ENCODE data around the gene MGP. TPM values are rescaled to one million over a fixed set of nuclear protein-coding genes. Genes with fewer than 3 reads are reported as not detected.

Gene MGP
- polyA plus RNA-seq, 1 of the 3 experiments (the other 2 are of a cell fraction), result 76.2 TPM

GRCh38 chr12:14836336-14837210, 49.1 kb downstream of the MGP start (continued):
- TF ChIP-seq SMC3 (IDR thresholded peaks at IDR 0.05; ENCODE audit: low read depth, low read length) (no peak), FOSL2 (IDR thresholded peaks at IDR 0.05; ENCODE audit: borderline replicate concordance, low read depth) (peak; percentile 99)

DNA sequence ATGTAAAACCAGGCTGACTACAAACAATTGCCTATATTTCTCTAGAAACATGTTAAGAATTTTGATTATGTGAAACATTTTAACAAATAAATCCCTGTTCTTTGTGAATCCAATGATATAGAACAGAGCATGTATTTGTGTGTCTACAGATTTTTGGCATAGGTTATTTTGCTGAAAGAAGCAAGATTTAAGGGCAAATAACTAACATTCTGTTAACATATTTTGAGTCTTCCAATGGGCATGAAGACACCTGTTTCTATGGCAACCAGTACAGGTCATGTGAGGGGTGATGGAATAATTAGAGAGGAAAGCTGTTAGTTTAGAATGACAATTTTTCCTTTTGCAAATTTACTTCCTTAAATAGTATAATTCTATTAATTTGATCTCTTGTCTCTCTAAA, 51.1 kb downstream of the MGP start:
- H3K4me3 ChIP-seq (ENCODE audit: low read depth in 2 of 2, low read length in 1 of 2), result no peak overlapping the region
- ChIA-PET POLR2A (no interaction called here), CTCF (interaction anchor here (0.6 to 1.5 kb wide), 3 partner anchors 14 to 1064 kb away, joined by 3 to 4 read pairs (median 4); partner anchors contain the start of gene RERG)
- no peaks in the 10 kb centered on the region for H3K9me2 ChIP-seq
- no peaks in the 10 kb centered on the region for H3K36me3 ChIP-seq (replicated peaks in 1 of 2; ENCODE audit: control insufficient read depth in 1 of 2, insufficient read depth in 2 of 2, low read length in 1 of 2)
- peak overlapping the region; percentile 37; the same call in 1 of the 2 replicates for H3K4me2 ChIP-seq
- peak overlapping the region; percentile 53 to 97; a peak in 3 of 4 replicates for H3K27ac ChIP-seq (ENCODE audit: low read depth in 2 of 2, low read length in 1 of 2)
- no peaks in the 10 kb centered on the region for H4K20me1 ChIP-seq (ENCODE audit: insufficient read depth)
- H3K27me3 ChIP-seq (ENCODE audit: insufficient read depth), result no peaks in the 10 kb centered on the region
- no peaks in the 10 kb centered on the region for H3K79me2 ChIP-seq (ENCODE audit: insufficient read depth)
- H3K9me3 ChIP-seq, result no peaks in the 10 kb centered on the region
- H3K4me1 ChIP-seq (ENCODE audit: control insufficient read depth in 1 of 2, insufficient read depth in 2 of 2, low read depth in 1 of 2, low read length in 1 of 2), result peaks cover 4 to 21% of the 10 kb centered on the region in 2 experiments; a peak in 3 of 4 replicates
- TF ChIP-seq EZH2phosphoT487 (IDR thresholded peaks at IDR 0.05; ENCODE audit: borderline replicate concordance, low read depth) (no peak), RXRA (IDR thresholded peaks at IDR 0.05; ENCODE audit: borderline replicate concordance, low read depth) (no peak), YY1 (IDR thresholded peaks at IDR 0.05; ENCODE audit: low read depth) (no peak), USF2 (IDR thresholded peaks at IDR 0.05; ENCODE audit: borderline replicate concordance, low read depth, low read length) (no peak), FOXM1 (IDR thresholded peaks at IDR 0.05; ENCODE audit: low read depth) (no peak), MXI1 (IDR thresholded peaks at IDR 0.05; ENCODE audit: low read depth, low read length) (no peak), POLR2AphosphoS5 (IDR thresholded peaks at IDR 0.05; ENCODE audit: low read depth, low read length) (no peak), MAX (IDR thresholded peaks at IDR 0.05; ENCODE audit: low read depth) (no peak), NRF1 (IDR thresholded peaks at IDR 0.05; ENCODE audit: low read depth, low read length) (no peak), NFIC (IDR thresholded peaks at IDR 0.05; ENCODE audit: borderline replicate concordance) (no peak), TAF1 (IDR thresholded peaks at IDR 0.05; ENCODE audit: borderline replicate concordance, low read depth, low read length) (no peak), ZBTB33 (IDR thresholded peaks at IDR 0.05; ENCODE audit: borderline replicate concordance, low read depth) (no peak), FOSL2 (IDR thresholded peaks at IDR 0.05; ENCODE audit: borderline replicate concordance, low read depth) (no peak), TCF12 (IDR thresholded peaks at IDR 0.05) (no peak), RCOR1 (IDR thresholded peaks at IDR 0.05; ENCODE audit: low read length) (no peak), EP300 (IDR thresholded peaks at IDR 0.05; ENCODE audit: borderline replicate concordance in 1 of 2, low read depth in 1 of 2, low read length in 1 of 2) (no peak), ELF1 (IDR thresholded peaks at IDR 0.05) (no peak), TEAD4 (IDR thresholded peaks at IDR 0.05; ENCODE audit: borderline replicate concordance, insufficient read depth) (no peak)
- TF ChIP-seq, protein P1, sequence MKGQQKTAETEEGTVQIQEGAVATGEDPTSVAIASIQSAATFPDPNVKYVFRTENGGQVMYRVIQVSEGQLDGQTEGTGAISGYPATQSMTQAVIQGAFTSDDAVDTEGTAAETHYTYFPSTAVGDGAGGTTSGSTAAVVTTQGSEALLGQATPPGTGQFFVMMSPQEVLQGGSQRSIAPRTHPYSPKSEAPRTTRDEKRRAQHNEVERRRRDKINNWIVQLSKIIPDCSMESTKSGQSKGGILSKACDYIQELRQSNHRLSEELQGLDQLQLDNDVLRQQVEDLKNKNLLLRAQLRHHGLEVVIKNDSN (IDR thresholded peaks at IDR 0.05; ENCODE audit: borderline replicate concordance, low read depth), result no peak
- TF ChIP-seq, protein P2, sequence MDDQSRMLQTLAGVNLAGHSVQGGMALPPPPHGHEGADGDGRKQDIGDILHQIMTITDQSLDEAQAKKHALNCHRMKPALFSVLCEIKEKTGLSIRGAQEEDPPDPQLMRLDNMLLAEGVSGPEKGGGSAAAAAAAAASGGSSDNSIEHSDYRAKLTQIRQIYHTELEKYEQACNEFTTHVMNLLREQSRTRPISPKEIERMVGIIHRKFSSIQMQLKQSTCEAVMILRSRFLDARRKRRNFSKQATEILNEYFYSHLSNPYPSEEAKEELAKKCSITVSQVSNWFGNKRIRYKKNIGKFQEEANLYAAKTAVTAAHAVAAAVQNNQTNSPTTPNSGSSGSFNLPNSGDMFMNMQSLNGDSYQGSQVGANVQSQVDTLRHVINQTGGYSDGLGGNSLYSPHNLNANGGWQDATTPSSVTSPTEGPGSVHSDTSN (IDR thresholded peaks at IDR 0.05), result no peak
- no peak for DNase-seq
- 0 out of 2 replicates have a peak overlapping the region, but pooled peaks have one; percentile 12 for H2AFZ ChIP-seq (ENCODE audit: low read depth)
- no peak overlapping the region for H3K9ac ChIP-seq
- H3F3A ChIP-seq (replicated peaks; ENCODE audit: insufficient read depth), result peaks cover 40% of the 10 kb centered on the region

Measured in SK-N-SH (cell line).